NCI-H446 treated with DMSO at 0.1 percent for 48 hours (cell line): ENCODE data around the gene ZDHHC19.
A peak's percentile ranks its signal among the peaks of the same experiment; 100 is the strongest.
"Not testable (repeated sequence)": the region's sequence is repeated elsewhere in the genome, so short reads cannot be mapped to it uniquely, and the experiment has no call there.

Source experiments
- DNase-seq: peaks from one replicate; lab custom pipeline; 2025; lab: John Stamatoyannopoulos, UW

The ZDHHC19 gene

GRCh38 chr3:196202516-196202970 is 8.7 kb downstream of the ZDHHC19 start:
- no peak for DNase-seq

GRCh38 chr3:196198771-196199753 is 12.1 kb downstream of the ZDHHC19 start:
- DNase-seq: no peak

DNA sequence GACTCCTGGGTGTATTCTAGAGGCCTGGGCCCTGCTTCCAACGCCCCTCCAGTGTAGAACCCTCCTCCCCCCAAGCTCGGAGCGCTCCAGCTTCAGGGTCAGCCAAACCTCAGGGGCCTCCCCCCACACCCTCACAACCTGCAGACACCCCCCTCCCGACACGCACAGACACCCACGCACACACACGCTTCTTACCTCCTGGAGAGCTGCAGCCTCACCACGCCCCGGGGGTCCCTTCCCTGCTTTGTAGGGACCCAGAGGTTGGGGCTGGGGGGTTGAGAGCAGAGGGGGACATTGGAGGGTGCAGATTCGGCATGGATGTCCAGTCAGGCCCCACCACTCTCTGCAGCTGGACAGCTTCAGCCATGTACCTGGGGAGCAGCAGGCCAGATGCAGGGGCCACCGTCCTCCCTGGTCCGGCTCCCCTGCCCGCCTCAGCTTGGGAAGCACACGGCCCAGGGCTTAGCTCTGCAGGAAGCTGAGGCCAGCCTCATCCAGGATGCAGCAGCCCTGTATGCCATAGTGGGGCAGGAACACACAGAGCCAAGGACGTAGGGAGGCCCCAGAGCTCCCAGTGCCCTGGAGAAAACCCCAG is 13.0 kb downstream of the ZDHHC19 start:
- DNase-seq: no peak

- no peak for DNase-seq
Observed at GRCh38 chr3:196197524-196197923, 13.7 kb downstream of the ZDHHC19 start.

GRCh38 chr3:196195664-196196265 is 15.4 kb downstream of the ZDHHC19 start:
- DNase-seq: no peak

- no peak for DNase-seq
Observed at GRCh38 chr3:196194542-196194915, 16.7 kb downstream of the ZDHHC19 start.

GRCh38 chr3:196193736-196194541 is 17.3 kb downstream of the ZDHHC19 start:
- DNase-seq: no peak

DNA sequence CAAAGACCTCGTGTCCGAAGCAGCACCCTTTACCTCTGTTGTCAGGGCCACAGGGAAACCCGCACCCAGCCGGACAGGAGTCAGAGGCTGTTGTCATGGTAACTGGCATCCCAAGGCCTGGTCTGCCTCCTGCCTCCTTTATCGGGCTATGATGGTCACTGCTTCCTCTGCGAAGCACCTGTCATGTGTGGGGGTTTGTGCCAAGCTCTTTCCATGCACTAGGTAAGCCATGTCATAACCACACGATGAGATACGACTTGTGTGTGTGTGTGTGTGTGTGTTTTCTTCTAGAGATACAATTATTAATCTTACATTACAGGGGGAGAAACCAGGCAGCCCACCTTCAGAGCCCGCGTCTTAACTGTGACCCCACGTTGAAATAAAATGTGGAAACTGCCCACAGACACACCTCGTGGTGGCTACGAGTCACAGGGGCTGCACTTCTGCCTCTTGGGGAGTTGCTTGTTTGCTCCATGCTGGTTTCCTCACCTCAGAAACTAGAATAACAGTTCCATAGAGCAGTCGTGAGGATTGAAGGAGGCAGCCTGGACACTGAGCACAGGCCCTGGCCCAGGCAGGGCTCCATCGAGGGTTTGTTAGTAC is 18.0 kb downstream of the ZDHHC19 start:
- DNase-seq: no peak

DNA sequence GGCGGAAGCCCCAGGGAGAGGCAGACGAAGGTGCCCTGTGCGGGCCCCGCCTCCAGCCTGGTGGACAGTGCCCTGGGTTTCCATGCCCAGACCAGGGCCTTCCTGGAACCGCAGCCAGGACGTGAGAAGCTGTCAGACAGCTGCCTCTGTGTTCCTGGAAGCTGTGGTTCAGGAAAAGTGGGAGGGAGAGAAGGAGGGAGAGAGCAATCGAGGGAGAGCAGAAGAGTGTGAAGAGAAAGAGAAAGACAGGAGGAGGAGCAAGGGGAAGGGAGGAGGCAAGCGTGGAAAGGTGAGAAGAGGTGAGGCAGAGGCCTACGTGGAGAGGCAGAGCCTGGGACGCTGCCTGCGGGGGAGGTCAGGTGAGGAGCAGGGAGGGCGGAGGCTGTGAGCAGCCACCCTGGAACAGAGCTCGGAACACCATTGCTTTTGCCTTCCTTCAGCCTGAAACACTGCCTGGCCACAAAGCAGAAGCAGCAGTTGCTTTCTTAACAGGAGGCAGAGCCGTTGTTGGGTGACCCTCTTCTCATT is 18.6 kb downstream of the ZDHHC19 start:
- DNase-seq: no peak

- no peak for DNase-seq
Observed at GRCh38 chr3:196192036-196192523, 19.1 kb downstream of the ZDHHC19 start.

DNA sequence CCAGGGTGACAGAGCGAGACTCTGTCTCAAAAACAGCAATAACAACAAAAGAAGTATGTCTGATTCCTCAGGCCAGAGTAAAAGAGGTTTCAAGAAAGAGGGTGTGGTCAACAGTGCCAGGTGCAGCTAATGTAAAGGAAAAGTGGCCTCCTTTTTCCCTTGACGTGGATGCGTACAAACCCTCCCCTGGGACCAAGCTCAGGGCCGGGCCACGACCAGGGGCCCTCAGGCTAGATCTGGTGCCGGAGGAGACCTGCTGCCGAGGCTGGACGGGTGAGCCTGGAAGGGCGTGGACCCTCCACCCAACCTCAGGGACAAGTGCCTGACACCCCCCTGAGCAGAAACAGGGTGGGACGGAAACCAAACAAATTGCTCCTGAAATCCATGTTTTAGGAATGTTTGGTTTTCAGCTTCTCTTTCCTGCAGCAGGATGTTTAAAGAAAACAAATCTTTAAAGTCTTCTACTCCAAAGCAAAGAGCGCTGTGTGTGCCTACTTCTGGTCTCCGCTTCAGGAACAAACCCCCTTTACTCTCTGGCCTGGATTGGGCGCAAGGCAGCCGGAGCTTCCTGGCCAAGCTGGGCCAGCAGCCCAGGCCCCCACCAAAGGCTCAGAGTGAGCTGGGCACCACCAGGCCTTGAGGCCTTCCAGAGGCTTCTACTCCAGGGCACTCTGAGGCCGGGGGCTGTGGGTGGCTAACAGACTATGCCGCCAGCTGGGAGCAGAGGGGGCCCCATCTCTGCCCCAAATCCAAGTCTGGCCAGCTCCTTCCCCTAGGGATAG is 21.4 kb downstream of the ZDHHC19 start:
- DNase-seq: no peak

DNA sequence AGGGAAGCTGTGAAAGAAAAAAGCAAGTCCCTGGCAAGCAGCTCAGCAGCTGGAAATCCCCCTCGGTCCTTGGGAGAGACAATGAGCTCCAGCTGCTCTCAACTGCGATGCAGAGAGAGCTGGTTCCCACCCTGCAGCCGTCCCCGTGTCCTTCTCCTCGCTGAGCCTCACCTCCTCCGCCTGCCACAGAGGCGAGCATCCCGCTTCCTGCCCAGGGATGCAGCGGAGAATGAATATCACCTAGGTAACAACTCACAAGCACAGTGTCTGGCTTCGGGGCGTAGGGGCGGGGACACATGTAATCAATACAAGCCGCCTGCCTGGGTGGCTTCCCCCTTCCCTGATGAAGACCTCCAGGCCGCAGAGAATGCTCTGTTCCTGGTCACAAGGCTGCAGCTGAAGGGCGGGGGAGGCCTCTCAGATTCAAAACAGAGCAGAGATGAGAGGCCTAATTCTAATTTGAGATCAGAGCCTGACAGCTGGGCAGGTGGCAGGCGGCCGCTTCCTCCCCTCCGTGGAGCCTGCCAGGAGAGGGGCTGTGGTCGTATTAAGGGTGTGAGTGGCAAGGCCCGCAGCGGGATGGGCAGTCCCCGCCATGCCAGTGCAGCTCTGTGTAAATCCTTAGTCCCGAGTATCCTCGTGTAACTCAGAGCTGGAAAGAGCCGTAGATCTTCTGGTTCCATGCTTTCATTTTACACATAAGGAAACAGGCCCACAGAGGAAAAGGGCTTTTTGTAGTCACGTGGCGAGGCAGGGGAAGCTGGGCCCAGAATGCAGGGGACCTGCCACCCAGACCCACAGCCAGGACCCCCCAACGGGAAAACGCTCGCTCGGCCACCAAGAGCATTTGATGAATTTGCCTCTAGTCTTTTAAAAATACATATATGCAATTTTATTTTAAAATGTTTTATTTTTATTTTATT is 24.3 kb downstream of the ZDHHC19 start:
- no peak for DNase-seq

- DNase-seq: no peak
Observed at GRCh38 chr3:196184881-196185280, 26.3 kb downstream of the ZDHHC19 start.

DNA sequence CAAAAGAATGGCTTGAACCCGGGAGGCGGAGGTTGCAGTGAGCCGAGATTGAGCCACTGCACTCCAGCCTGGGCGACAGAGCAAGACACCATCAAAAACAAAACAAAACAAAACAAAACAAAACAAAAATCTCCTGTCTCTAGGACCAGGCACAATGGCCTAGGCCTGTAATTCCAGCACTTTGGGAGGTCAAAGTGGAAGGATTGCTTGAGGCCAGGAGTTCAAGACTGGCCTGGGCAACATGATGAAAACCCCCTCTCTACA is 27.1 kb downstream of the ZDHHC19 start:
- not testable (repeated sequence) for DNase-seq

DNA sequence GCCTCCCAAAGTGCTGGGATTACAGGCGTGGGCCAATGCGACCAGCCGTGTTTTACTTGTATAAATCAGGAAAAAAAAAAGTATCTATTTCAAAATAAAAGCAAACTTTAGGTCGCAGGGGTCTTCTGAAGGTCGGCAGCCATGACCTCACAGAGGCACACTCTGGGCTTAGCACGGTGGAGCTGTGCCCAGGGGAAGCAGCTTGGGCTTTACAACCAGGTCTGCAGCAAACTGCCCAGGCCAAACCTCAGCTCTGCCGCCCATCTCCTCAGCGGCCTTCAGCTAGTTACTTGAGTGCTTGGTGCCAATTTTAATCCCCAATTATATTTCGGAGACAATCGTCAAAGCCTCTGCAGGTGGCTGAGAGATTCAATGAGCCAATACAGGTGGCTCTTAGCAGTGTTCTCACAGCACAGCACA is 30.1 kb downstream of the ZDHHC19 start:
- no peak for DNase-seq

DNA sequence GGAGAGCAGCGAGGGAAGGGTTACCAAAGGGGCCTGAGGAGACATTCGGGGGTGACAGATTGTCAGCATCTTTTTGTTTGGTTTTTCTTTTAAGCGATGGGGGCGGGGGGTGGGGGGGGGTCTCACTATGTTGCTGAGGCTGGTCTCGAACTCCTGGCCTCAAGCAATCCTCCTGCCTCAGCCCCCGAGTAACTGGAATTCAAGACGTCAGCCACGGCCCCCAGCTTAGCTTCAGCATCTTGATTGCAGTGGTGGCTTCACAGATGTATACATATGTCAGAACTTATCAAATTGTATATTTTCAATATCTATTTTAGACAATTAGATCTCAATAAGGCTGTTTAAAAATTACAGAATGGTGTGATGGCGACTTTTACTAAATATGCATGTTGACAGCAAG is 30.9 kb downstream of the ZDHHC19 start:
- DNase-seq: no peak

DNA sequence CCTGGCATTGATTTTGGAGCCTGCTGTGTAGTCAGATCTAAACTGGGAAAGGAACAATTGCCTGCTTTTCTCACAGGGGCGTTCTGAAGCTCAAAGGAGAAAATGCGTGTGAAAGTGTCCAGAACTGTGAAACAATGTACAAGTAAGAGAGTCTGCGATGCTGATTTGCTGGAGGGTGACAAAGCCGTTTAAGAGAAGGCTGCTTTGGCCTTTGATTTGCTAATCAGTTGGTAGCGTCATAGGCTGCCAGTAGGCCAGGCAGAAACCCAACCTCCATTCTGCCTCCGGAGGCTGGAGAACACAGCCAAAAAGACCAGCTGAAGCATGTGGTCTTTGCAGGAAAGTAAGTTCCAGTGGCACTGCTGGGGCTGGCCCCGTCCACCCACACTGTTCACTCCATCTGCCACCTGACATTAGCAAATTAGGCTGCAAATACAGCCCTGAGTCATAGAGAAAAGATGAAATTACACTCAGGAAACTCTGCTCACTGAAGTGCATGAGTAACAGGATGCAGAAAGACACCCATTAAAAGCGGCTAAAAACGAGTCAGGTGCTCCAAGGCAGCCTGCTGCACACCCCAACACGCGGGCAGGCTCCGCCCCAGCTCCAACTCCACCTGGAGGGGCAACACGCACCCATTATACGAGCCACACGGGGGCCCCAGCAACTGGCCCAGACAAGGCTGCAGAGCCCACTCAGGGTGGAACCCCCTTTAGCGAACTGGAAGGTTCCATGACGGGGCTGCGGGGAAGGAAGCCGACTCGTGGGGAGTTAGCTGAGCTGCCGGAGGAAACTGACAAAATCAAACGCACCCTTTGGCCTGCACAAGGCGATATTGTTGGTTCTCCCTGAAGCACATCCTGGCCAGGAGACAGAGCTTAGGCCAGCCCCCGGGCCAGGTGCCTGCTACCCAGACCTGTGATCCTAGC is 31.6 kb downstream of the ZDHHC19 start:
- DNase-seq: peak; percentile 85

DNA sequence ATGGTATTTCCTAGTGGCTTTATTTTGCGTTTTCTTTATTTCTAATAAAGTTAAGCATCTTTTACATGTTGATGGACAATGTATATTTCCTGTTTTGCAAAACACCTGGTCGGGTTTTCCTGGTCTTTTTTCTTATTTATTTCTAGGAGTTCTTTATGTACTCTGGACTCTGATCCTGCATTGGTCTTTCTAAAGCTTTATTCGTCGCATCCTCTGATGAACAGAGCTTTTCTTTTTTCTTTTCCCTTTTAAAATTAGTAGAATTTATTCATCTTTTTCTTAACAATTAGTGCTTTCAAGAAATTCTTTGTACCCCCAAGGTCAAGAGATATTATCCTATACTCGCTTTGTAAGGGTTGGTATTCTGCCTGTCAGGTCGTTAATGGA is 32.2 kb downstream of the ZDHHC19 start:
- no peak for DNase-seq
